HL-60 (cell line): Measurements from ENCODE around the gene DIS3L2.

Experiments used
- DNase-seq, 2 experiments: peaks; one replicate each; pipeline ENCODE4 v3.0.0-alpha.2; 2010 to 2020; ENCODE audit warnings: low read depth in 1 of 2, low spot score in 1 of 2
- H3K27ac ChIP-seq: fragments of 250-450 bp; sonication (Bioruptor Pico); replicated peaks from 2 replicates; pipeline ENCODE4 v1.5.1; 2020; ENCODE audit warnings: mild to moderate bottlenecking, moderate library complexity
- H3K27me3 ChIP-seq: fragments of 250-450 bp; sonication (Bioruptor Pico); 2 replicates; pipeline ENCODE4 v1.5.1; 2021; ENCODE audit warnings: mild to moderate bottlenecking, moderate library complexity; ENCODE audit not compliant: insufficient read depth, poor library complexity, severe bottlenecking
- H3K4me3 ChIP-seq: replicated peaks from 2 replicates; pipeline ENCODE4 v1.5.1; 2011; ENCODE audit warnings: mild to moderate bottlenecking, control low read depth, low read length; ENCODE audit not compliant: insufficient read depth
- GABPA ChIP-seq: IDR thresholded peaks from 2 replicates; pipeline ENCODE4 v1.6.1; 2012; ENCODE audit warnings: low read depth
- POLR2AphosphoS5 ChIP-seq: IDR thresholded peaks from 2 replicates; pipeline ENCODE4 v1.6.1; 2012; ENCODE audit warnings: low read depth
- REST ChIP-seq: IDR thresholded peaks from 2 replicates; pipeline ENCODE4 v1.6.1; 2012; ENCODE audit warnings: low read depth; ENCODE audit not compliant: insufficient replicate concordance
- SPI1 ChIP-seq: IDR thresholded peaks from 2 replicates; pipeline ENCODE4 v1.6.1; 2012; ENCODE audit warnings: low read depth, mild to moderate bottlenecking, borderline replicate concordance
- TF ChIP-seq, protein P1 (sequence below): IDR thresholded peaks from one replicate; pipeline ENCODE4 v1.5.1; 2011; ENCODE audit warnings: low read length, control low read depth, inconsistent platforms; ENCODE audit not compliant: insufficient read depth

Gene DIS3L2

GRCh38 chr2:232214053-232214452 is 252.5 kb downstream of the DIS3L2 start:
- no peak for TF ChIP-seq POLR2AphosphoS5
- TF ChIP-seq REST = no peak
- TF ChIP-seq SPI1 = no peak
- TF ChIP-seq, protein P1, sequence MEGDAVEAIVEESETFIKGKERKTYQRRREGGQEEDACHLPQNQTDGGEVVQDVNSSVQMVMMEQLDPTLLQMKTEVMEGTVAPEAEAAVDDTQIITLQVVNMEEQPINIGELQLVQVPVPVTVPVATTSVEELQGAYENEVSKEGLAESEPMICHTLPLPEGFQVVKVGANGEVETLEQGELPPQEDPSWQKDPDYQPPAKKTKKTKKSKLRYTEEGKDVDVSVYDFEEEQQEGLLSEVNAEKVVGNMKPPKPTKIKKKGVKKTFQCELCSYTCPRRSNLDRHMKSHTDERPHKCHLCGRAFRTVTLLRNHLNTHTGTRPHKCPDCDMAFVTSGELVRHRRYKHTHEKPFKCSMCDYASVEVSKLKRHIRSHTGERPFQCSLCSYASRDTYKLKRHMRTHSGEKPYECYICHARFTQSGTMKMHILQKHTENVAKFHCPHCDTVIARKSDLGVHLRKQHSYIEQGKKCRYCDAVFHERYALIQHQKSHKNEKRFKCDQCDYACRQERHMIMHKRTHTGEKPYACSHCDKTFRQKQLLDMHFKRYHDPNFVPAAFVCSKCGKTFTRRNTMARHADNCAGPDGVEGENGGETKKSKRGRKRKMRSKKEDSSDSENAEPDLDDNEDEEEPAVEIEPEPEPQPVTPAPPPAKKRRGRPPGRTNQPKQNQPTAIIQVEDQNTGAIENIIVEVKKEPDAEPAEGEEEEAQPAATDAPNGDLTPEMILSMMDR = no peak
- TF ChIP-seq GABPA = no peak
- no peak for DNase-seq
- Histone ChIP-seq H3K27ac (no peak overlapping the region), H3K4me3 (no peak overlapping the region), H3K27me3 (no peaks in the 10 kb centered on the region)

- H3K27me3 ChIP-seq = no peaks in the 10 kb centered on the region
- TF ChIP-seq GABPA (no peak), REST (no peak), POLR2AphosphoS5 (no peak), SPI1 (no peak)
- TF ChIP-seq, protein P1 = no peak
- DNase-seq = no peak
- H3K4me3 ChIP-seq = no peak overlapping the region
- H3K27ac ChIP-seq = no peak overlapping the region
Observed at GRCh38 chr2:232216028-232216427, 254.5 kb downstream of the DIS3L2 start.

DNA sequence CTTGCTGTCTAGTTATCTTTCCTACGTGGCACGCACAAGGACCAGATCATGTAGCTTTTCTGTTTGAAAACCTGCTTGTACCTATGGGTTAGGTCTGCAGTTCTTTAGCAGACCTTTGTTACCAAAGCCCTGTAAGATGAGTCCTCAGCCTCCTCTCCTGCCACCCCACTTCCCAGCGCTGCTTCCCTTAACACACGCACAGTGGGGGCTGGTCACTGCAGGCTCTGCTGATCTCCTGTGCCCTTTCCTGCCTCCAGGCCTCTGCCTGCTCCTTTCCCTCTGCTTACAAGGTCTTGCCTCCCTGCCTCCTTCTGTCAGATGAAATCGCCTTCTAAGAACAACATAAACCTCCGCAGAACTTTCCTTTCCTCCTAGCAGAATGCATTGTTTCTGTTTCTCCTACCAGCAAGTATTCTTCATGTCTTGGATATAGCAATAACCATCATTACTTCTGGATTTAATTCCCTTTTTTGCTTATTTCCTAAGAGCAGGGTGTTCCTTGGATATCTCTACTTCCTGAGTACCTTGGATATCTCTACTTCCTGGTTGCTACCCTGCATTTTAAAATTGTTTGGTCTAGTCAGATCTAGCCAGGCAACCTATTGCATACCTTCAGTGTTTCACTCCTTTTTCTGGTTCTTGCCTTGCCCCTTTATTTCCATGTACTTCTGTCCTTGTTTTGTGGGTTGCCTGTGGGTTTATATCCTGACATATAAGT is 257.4 kb downstream of the DIS3L2 start:
- H3K27me3 ChIP-seq = no peaks in the 10 kb centered on the region
- no peak overlapping the region for H3K4me3 ChIP-seq
- no peak for TF ChIP-seq POLR2AphosphoS5
- no peak for TF ChIP-seq REST
- TF ChIP-seq, protein P1 = no peak
- no peak for TF ChIP-seq SPI1
- TF ChIP-seq GABPA = no peak
- H3K27ac ChIP-seq = no peak overlapping the region; the same call in 1 of the 2 replicates
- no peak for DNase-seq
